Measurements from ENCODE around the gene CYP46A1. TPM values are rescaled to one million over a fixed set of nuclear protein-coding genes. Genes with fewer than 3 reads are reported as not detected.

CYP46A1 gene
- total RNA-seq, 4 donors from 2014 or later = 0.04 to 1.1 TPM; not detected in 2

DNA sequence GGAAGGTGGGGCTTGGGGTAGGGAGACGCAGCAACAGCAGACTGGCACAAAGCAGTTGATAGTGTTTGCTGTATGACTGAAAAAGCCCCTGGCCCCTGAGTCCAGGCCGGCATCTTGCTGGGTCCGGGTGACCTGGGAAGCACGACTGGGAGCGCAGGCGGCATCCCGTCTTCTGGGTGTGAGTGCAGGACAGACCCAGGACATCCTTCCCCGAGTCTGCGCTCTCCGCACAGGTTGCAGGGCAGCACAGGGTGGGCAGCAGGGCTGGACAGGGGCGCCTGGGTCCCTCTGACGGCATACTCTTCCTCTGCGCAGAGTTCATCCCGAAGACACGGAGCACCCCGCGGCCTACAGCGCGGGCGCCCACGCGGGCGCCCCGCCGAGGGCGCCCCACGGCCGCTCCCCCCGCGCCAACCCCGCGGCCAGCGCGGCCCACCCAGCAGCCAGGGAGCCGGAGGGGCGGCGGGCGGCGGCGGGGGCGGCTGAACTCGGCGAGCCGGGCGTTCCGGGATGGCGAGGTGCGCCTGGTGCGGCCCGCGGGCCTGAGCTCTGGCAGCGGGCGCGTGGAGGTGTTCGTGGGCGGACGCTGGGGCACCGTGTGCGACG is 9.2 kb upstream of the CYP46A1 start:
- DNase-seq = no peak

DNA sequence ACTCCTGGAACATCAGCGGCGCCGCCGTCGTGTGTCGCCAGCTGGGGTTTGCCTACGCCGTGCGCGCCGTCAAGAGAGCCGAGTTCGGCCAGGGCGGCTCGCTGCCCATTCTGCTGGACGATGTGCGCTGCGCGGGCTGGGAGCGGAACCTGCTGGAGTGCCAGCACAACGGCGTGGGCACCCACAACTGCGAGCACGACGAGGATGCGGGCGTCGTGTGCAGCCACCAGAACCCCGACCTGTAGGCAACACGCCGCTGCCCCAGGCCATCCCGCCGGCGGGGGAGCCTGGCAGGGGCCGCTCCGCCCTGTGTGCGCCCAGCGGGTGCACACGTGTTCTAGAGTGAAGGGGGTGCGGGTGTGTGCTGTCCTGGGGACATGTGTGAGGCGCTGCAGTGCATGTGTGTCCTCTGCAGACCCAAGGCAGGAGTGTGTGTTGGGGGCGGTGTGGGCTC is 8.7 kb upstream of the CYP46A1 start:
- H3K4me3 ChIP-seq = no peak overlapping the region
- WGBS, 2 donors = 20% methylated on average over 1 of the region's 42 CpGs; no CpG with 5 or more reads in 1 of the 2 donors

More for the DNA sequence above, 9.2 kb upstream of the CYP46A1 start:
- no peak overlapping the region for H3K27ac ChIP-seq
- no peaks in the 10 kb centered on the region for H3K4me1 ChIP-seq
- TF ChIP-seq, protein P1, sequence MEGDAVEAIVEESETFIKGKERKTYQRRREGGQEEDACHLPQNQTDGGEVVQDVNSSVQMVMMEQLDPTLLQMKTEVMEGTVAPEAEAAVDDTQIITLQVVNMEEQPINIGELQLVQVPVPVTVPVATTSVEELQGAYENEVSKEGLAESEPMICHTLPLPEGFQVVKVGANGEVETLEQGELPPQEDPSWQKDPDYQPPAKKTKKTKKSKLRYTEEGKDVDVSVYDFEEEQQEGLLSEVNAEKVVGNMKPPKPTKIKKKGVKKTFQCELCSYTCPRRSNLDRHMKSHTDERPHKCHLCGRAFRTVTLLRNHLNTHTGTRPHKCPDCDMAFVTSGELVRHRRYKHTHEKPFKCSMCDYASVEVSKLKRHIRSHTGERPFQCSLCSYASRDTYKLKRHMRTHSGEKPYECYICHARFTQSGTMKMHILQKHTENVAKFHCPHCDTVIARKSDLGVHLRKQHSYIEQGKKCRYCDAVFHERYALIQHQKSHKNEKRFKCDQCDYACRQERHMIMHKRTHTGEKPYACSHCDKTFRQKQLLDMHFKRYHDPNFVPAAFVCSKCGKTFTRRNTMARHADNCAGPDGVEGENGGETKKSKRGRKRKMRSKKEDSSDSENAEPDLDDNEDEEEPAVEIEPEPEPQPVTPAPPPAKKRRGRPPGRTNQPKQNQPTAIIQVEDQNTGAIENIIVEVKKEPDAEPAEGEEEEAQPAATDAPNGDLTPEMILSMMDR (IDR thresholded peaks at IDR 0.05) = no peak
- no peak for TF ChIP-seq POLR2A (IDR thresholded peaks at IDR 0.05)
- H3K9me3 ChIP-seq = peaks cover 0 to 23% (median 12%) of the 10 kb centered on the region in 3 donors
- no peaks in the 10 kb centered on the region for H3K36me3 ChIP-seq
- 87% methylated on average over 4 of the region's 60 CpGs; no CpG with 5 or more reads in 1 of the 2 donors for WGBS, 2 donors
- H3K4me3 ChIP-seq = no peak overlapping the region
- intact Hi-C loops (cut with DNase I) = no loop called here
- peaks cover 0 to 30% (median 0%) of the 10 kb centered on the region in 4 donors for H3K27me3 ChIP-seq

DNA sequence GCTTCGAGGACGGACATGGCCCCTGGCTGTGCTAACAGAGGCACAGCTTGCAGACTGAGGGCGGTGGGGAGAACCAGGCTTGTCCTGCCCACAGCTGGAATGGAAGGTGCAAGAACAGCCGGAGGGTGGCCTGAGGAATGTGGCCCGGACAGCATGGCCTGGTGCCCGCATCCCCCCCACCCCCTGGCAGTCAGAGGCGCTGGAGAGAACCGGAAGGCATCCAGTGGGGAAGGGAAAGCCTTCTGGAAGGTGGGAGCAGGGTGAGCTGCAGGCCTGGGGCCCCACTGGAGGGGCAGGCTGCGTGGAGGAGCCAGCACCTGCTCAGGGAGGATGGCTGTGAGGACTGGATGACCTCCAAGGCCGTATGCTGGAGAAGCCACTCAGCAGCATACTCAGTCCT is 8.1 kb upstream of the CYP46A1 start:
- TF ChIP-seq, protein P1 (IDR thresholded peaks at IDR 0.05) = no peak
- no peak for TF ChIP-seq POLR2A (IDR thresholded peaks at IDR 0.05)

More for the DNA sequence above, 8.7 kb upstream of the CYP46A1 start:
- no peak for TF ChIP-seq POLR2A (IDR thresholded peaks at IDR 0.05)
- TF ChIP-seq, protein P1 (IDR thresholded peaks at IDR 0.05) = no peak
- Histone ChIP-seq H3K4me1 (no peaks in the 10 kb centered on the region), H3K27ac (no peak overlapping the region), H3K27me3 (peaks cover 0 to 30% (median 0%) of the 10 kb centered on the region in 4 donors), H3K36me3 (no peaks in the 10 kb centered on the region), H3K9me3 (peaks cover 0 to 23% (median 12%) of the 10 kb centered on the region in 3 donors)
- intact Hi-C loops (cut with DNase I) = no loop called here
- DNase-seq = no peak

DNA sequence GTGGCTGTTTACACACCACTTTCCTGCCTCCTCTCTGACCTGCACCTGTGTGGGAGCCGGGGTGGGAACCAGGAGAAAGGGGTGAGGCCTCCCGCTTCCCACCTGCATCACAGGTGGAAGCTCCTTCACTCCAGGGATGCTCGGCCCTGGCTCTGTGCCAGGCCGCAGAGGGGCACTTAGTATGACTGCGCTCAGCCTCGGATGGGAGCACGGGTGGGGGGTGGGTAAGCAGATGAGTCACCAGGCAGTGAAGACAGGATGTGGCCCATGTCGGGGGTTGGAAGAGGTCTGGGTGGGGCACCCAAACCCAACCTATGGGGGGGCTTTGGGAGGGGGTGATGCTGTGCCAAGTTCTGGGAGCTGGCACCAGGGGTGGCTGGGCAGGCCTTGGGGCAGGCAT is 7.4 kb upstream of the CYP46A1 start:
- Histone ChIP-seq H3K27me3 (peaks cover 0 to 30% (median 0%) of the 10 kb centered on the region in 4 donors), H3K4me3 (no peak overlapping the region), H3K36me3 (no peaks in the 10 kb centered on the region), H3K9me3 (peaks cover 0 to 23% (median 12%) of the 10 kb centered on the region in 3 donors), H3K4me1 (no peaks in the 10 kb centered on the region), H3K27ac (no peak overlapping the region)
- WGBS, 2 donors = 50 to 60% methylated on average over 1 to 3 of the region's 8 CpGs
- no peak for DNase-seq
- intact Hi-C loops (cut with DNase I) = no loop called here
- TF ChIP-seq, protein P1 (IDR thresholded peaks at IDR 0.05) = no peak
- TF ChIP-seq POLR2A (IDR thresholded peaks at IDR 0.05) = no peak

More for the DNA sequence above, 8.1 kb upstream of the CYP46A1 start:
- intact Hi-C loops (cut with DNase I) = no loop called here
- 47 to 67% methylated on average over 8 to 10 of the region's 10 CpGs for WGBS, 2 donors
- Histone ChIP-seq H3K4me3 (no peak overlapping the region), H3K27ac (no peak overlapping the region), H3K9me3 (peaks cover 0 to 23% (median 12%) of the 10 kb centered on the region in 3 donors), H3K27me3 (peaks cover 0 to 30% (median 0%) of the 10 kb centered on the region in 4 donors), H3K36me3 (no peaks in the 10 kb centered on the region), H3K4me1 (no peaks in the 10 kb centered on the region)
- DNase-seq = no peak
